ENCODE measurements around the gene TENM3. TPM values are rescaled to one million over a fixed set of nuclear protein-coding genes. Genes with fewer than 3 reads are reported as not detected.

TENM3 gene
- total and polyA plus RNA-seq, 10 of the 15 experiments (the other 5 are each of a cell fraction or from before 2014, with no cell fraction given): 0.01 to 1.7 (median 0.08) TPM; not detected in 2

DNA sequence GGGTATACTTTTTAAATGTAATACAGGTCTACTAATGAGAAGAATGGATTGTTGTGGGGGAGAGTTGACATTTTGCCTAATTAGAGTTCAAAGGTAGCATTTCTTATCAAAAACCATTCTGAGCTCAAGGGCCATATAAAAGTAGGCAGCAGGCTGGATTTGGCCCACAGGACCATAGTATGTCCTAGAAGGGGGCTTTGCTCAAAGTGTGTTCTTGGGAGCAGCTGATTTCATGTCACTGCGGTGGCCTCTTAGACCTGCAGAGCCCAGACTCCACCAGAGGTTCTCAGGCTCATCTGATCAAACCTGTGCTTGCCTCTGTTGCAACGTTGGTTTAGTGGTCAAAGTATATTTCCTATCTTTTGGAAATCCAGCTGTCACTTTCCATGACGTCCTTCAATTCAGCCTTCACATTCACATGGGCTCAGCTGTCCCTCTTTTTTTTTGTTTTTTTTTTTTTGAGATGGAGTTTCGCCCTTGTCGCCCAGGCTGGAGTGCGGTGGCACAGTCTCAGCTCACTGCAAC is 34.6 kb upstream of the TENM3 start:
- Histone ChIP-seq H3K9me3 (replicated peaks; ENCODE audit: control insufficient read depth, insufficient read depth, low read length) (no peaks in the 10 kb centered on the region; the same call in 2 of the 3 replicates), H3K27me3 (replicated peaks in 1 of 2; ENCODE audit: control insufficient read depth in 2 of 2, insufficient read depth in 2 of 2, low read length in 1 of 2) (no peaks in the 10 kb centered on the region), H3K79me2 (ENCODE audit: control insufficient read depth, insufficient read depth, low read length) (no peaks in the 10 kb centered on the region), H3K4me2 (ENCODE audit: control insufficient read depth, insufficient read depth) (no peak overlapping the region), H3K27ac (ENCODE audit: control insufficient read depth, insufficient read depth) (no peak overlapping the region), H3K4me1 (ENCODE audit: control insufficient read depth, insufficient read depth, low read length) (no peaks in the 10 kb centered on the region), H4K20me1 (ENCODE audit: control insufficient read depth, insufficient read depth) (no peaks in the 10 kb centered on the region), H3K9ac (ENCODE audit: control insufficient read depth, insufficient read depth, low read length) (no peak overlapping the region), H2AFZ (ENCODE audit: control insufficient read depth, low read depth, low read length) (no peak overlapping the region), H3K4me3 (no peak overlapping the region), H3K36me3 (ENCODE audit: control insufficient read depth in 2 of 2, insufficient read depth in 2 of 2, low read length in 1 of 2) (no peaks in the 10 kb centered on the region)
- ChIA-PET POLR2A (no interaction called here), CTCF (no interaction called here), RAD21 (ENCODE audit: unreplicated experiment) (no interaction called here), SMC1A (ENCODE audit: uncharacterized antibody, unreplicated experiment) (no interaction called here)
- 56% methylated on average over 5 of the region's 6 CpGs for WGBS (ENCODE audit: insufficient coverage, insufficient replicate concordance, low lambda C conversion rate, missing lambda C conversion rate)
- TF ChIP-seq RCOR1 (conservative IDR thresholded peaks at IDR 0.05; ENCODE audit: low read depth, low read length) (no peak), SREBF1 (IDR thresholded peaks at IDR 0.05; ENCODE audit: low read length) (no peak), KDM1A (IDR thresholded peaks at IDR 0.05; ENCODE audit: borderline replicate concordance) (no peak), SMARCA5 (IDR thresholded peaks at IDR 0.05) (no peak), EP300 (IDR thresholded peaks at IDR 0.05; ENCODE audit: borderline replicate concordance in 1 of 2, control insufficient read depth in 1 of 2, low read depth in 2 of 2, low read length in 2 of 2) (no peak), SMAD1 (IDR thresholded peaks at IDR 0.05; ENCODE audit: low read depth, partially characterized antibody) (no peak), KAT2A (conservative IDR thresholded peaks at IDR 0.05; ENCODE audit: control insufficient read depth, low read depth, low read length) (no peak), BRCA1 (IDR thresholded peaks at IDR 0.05; ENCODE audit: low read depth, low read length) (no peak), ESRRA (IDR thresholded peaks at IDR 0.05; ENCODE audit: low read length) (no peak)
- TF ChIP-seq, protein P1, sequence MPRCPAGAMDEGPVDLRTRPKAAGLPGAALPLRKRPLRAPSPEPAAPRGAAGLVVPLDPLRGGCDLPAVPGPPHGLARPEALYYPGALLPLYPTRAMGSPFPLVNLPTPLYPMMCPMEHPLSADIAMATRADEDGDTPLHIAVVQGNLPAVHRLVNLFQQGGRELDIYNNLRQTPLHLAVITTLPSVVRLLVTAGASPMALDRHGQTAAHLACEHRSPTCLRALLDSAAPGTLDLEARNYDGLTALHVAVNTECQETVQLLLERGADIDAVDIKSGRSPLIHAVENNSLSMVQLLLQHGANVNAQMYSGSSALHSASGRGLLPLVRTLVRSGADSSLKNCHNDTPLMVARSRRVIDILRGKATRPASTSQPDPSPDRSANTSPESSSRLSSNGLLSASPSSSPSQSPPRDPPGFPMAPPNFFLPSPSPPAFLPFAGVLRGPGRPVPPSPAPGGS (IDR thresholded peaks at IDR 0.05; ENCODE audit: borderline replicate concordance, insufficient read depth, low read depth, low read length, poor library complexity, severe bottlenecking): no peak
- FAIRE-seq (no peak), DNase-seq (ENCODE audit: low read depth, low spot score) (no peak), ATAC-seq (no peak)
- in situ Hi-C loops (cut with MboI): no loop called here
- intact Hi-C loops (cut with micrococcal nuclease; ENCODE audit: unreplicated experiment): no loop called here
- no TSS peak for BruUV-seq (replicated peaks)

All from GM12878 (cell line).